Neural cell (in vitro differentiated cells): ENCODE data around the gene C6orf132.

Experiments used
- EP300 ChIP-seq: fragments of 450-650 bp; conservative IDR thresholded peaks from 2 replicates; pipeline ENCODE4 v1.6.1; 2014; ENCODE audit warnings: antibody characterized with exemption, mild to moderate bottlenecking, moderate library complexity; ENCODE audit not compliant: poor library complexity, severe bottlenecking
- EZH2 ChIP-seq: fragments of 200-600, 300-800 bp; shearing (Covaris generic), sonication (generic); IDR thresholded peaks from 2 replicates; pipeline ENCODE4 v1.6.1; 2014; ENCODE audit warnings: antibody characterized with exemption, low read length, borderline replicate concordance, mild to moderate bottlenecking; ENCODE audit not compliant: insufficient read depth, poor library complexity, severe bottlenecking
- MXI1 ChIP-seq: fragments of 450-650 bp; conservative IDR thresholded peaks from 2 replicates; pipeline ENCODE4 v1.6.1; 2014; ENCODE audit warnings: antibody characterized with exemption, mild to moderate bottlenecking; ENCODE audit not compliant: poor library complexity, severe bottlenecking
- POLR2AphosphoS5 ChIP-seq: IDR thresholded peaks from 2 replicates; pipeline ENCODE4 v1.6.1; 2012
- RAD21 ChIP-seq: fragments of 450-650 bp; conservative IDR thresholded peaks from 2 replicates; pipeline ENCODE4 v1.6.1; 2014; ENCODE audit warnings: antibody characterized with exemption, mild to moderate bottlenecking, moderate library complexity
- REST ChIP-seq: IDR thresholded peaks from 2 replicates; pipeline ENCODE4 v1.6.1; 2012; ENCODE audit warnings: borderline replicate concordance
- TAF1 ChIP-seq: IDR thresholded peaks from 2 replicates; pipeline ENCODE4 v1.6.1; 2012; ENCODE audit warnings: low read depth
- TF ChIP-seq, protein P1 (sequence below): fragments of 450-650 bp; IDR thresholded peaks from 2 replicates; pipeline ENCODE4 v1.5.1; 2014; ENCODE audit warnings: antibody characterized with exemption, mild to moderate bottlenecking, moderate library complexity; ENCODE audit not compliant: poor library complexity, severe bottlenecking

DNA sequence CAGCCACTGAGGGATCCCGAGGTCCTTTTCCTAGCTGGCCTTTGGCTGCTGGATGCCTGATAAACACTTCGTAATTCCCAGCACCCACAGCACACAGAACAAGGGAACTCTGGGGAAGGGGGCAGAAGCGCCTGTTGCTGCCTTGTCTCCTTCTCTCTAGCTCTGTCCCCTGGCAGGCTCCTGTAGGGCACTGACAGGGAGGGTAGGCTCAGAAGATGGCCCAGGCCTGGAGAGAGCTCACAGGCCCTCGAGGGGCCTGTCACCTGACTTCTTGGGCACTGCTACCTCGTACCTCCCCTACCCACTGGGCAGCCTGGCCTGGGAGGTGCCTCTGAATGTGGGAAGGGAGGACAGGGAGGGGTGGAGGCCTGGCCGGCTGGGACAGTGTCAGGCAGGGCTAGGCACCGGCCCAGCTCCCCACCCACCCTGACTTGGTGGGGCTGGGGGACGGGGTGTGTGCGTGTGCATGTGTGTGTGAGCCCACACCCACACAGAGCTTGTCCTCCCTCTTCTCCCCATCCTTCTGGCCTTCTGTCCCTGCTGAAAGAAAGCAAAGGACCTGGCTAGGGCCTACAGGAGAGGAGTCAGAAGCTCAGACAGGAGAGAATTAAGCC is 18.1 kb downstream of the C6orf132 start:
- TF ChIP-seq, protein P1, sequence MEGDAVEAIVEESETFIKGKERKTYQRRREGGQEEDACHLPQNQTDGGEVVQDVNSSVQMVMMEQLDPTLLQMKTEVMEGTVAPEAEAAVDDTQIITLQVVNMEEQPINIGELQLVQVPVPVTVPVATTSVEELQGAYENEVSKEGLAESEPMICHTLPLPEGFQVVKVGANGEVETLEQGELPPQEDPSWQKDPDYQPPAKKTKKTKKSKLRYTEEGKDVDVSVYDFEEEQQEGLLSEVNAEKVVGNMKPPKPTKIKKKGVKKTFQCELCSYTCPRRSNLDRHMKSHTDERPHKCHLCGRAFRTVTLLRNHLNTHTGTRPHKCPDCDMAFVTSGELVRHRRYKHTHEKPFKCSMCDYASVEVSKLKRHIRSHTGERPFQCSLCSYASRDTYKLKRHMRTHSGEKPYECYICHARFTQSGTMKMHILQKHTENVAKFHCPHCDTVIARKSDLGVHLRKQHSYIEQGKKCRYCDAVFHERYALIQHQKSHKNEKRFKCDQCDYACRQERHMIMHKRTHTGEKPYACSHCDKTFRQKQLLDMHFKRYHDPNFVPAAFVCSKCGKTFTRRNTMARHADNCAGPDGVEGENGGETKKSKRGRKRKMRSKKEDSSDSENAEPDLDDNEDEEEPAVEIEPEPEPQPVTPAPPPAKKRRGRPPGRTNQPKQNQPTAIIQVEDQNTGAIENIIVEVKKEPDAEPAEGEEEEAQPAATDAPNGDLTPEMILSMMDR, result no peak
- TF ChIP-seq TAF1 (no peak), REST (no peak), RAD21 (no peak), MXI1 (no peak), POLR2AphosphoS5 (no peak), EP300 (no peak), EZH2 (no peak)
